HAP-1 (cell line): Measurements from ENCODE around the gene TLE4.

Source experiments
- DNase-seq, 2 experiments: peaks; one replicate each; pipeline ENCODE4 v3.0.0-alpha.2; 2016 to 2020; ENCODE audit warnings: low spot score in 2 of 2
- H3K27me3 ChIP-seq: fragments of 250-450 bp; sonication (Bioruptor Pico); 2 replicates; pipeline ENCODE4 v1.5.1; 2020; ENCODE audit warnings: low read depth, mild to moderate bottlenecking, moderate library complexity
- H3K36me3 ChIP-seq: fragments of 250-450 bp; sonication (Bioruptor Pico); replicated peaks from 2 replicates; pipeline ENCODE4 v1.5.1; 2020; ENCODE audit warnings: mild to moderate bottlenecking
- H3K4me1 ChIP-seq: fragments of 250-450 bp; sonication (Bioruptor Pico); 2 replicates; pipeline ENCODE4 v1.5.1; 2020; ENCODE audit warnings: mild to moderate bottlenecking
- H3K4me3 ChIP-seq: fragments of 250-450 bp; sonication (Bioruptor Pico); 2 replicates; pipeline ENCODE4 v1.5.1; 2020; ENCODE audit warnings: mild to moderate bottlenecking, moderate library complexity
- H3K9me3 ChIP-seq: fragments of 250-450 bp; sonication (Bioruptor Pico); 2 replicates; pipeline ENCODE4 v1.5.1; 2020; ENCODE audit warnings: mild to moderate bottlenecking, moderate library complexity
- in situ Hi-C: fragments of 300-500 bp; cut with MboI; formaldehyde crosslinking; loops from 3 replicates; pipeline ENCODE4 v1.14.3; 2020; ENCODE audit warnings: low sequenced_read_pairs, inconsistent platforms, mixed read lengths

TLE4 gene

GRCh38 chr9:79674052-79674777, 102.5 kb downstream of the TLE4 start:
- in situ Hi-C loops: no loop called here
- H3K4me3 ChIP-seq: no peak overlapping the region
- no peaks in the 10 kb centered on the region for H3K9me3 ChIP-seq
- H3K4me1 ChIP-seq: peaks cover 17% of the 10 kb centered on the region
- no peaks in the 10 kb centered on the region for H3K27me3 ChIP-seq
- no peaks in the 10 kb centered on the region for H3K36me3 ChIP-seq
- DNase-seq: no peak

- in situ Hi-C loops: no loop called here
- H3K9me3 ChIP-seq: no peaks in the 10 kb centered on the region
- no peaks in the 10 kb centered on the region for H3K27me3 ChIP-seq
- no peak overlapping the region for H3K4me3 ChIP-seq
- H3K36me3 ChIP-seq: no peaks in the 10 kb centered on the region
- no peak for DNase-seq
- peaks cover 6% of the 10 kb centered on the region for H3K4me1 ChIP-seq
Observed at GRCh38 chr9:79681576-79681975, 109.8 kb downstream of the TLE4 start.

GRCh38 chr9:79682076-79682736, 110.4 kb downstream of the TLE4 start:
- H3K9me3 ChIP-seq: no peaks in the 10 kb centered on the region
- H3K36me3 ChIP-seq: no peaks in the 10 kb centered on the region
- DNase-seq: no peak
- in situ Hi-C loops: no loop called here
- peaks cover 6% of the 10 kb centered on the region for H3K4me1 ChIP-seq
- no peaks in the 10 kb centered on the region for H3K27me3 ChIP-seq
- no peak overlapping the region for H3K4me3 ChIP-seq

- in situ Hi-C loops: no loop called here
- Histone ChIP-seq H3K9me3 (no peaks in the 10 kb centered on the region), H3K36me3 (no peaks in the 10 kb centered on the region), H3K4me1 (peaks cover 6% of the 10 kb centered on the region), H3K27me3 (no peaks in the 10 kb centered on the region), H3K4me3 (no peak overlapping the region)
- DNase-seq: no peak
Observed at GRCh38 chr9:79684059-79684458, 112.3 kb downstream of the TLE4 start.

GRCh38 chr9:79684711-79685575, 113.2 kb downstream of the TLE4 start:
- DNase-seq: no peak
- no peaks in the 10 kb centered on the region for H3K27me3 ChIP-seq
- no peaks in the 10 kb centered on the region for H3K9me3 ChIP-seq
- peaks cover 6% of the 10 kb centered on the region for H3K4me1 ChIP-seq
- in situ Hi-C loops: no loop called here
- no peak overlapping the region for H3K4me3 ChIP-seq
- no peaks in the 10 kb centered on the region for H3K36me3 ChIP-seq

- no peaks in the 10 kb centered on the region for H3K27me3 ChIP-seq
- DNase-seq: no peak
- no peaks in the 10 kb centered on the region for H3K9me3 ChIP-seq
- peaks cover 6% of the 10 kb centered on the region for H3K4me1 ChIP-seq
- no peaks in the 10 kb centered on the region for H3K36me3 ChIP-seq
- H3K4me3 ChIP-seq: no peak overlapping the region
- in situ Hi-C loops: no loop called here
Observed at GRCh38 chr9:79685577-79685976, 113.8 kb downstream of the TLE4 start.

GRCh38 chr9:79686381-79687130, 114.8 kb downstream of the TLE4 start:
- H3K4me3 ChIP-seq: no peak overlapping the region
- no peaks in the 10 kb centered on the region for H3K27me3 ChIP-seq
- peaks cover 6% of the 10 kb centered on the region for H3K4me1 ChIP-seq
- no peak for DNase-seq
- in situ Hi-C loops: no loop called here
- H3K9me3 ChIP-seq: no peaks in the 10 kb centered on the region
- no peaks in the 10 kb centered on the region for H3K36me3 ChIP-seq

- DNase-seq: no peak
- no peak overlapping the region for H3K4me3 ChIP-seq
- H3K9me3 ChIP-seq: no peaks in the 10 kb centered on the region
- H3K4me1 ChIP-seq: peaks cover 6% of the 10 kb centered on the region
- H3K27me3 ChIP-seq: no peaks in the 10 kb centered on the region
- no peaks in the 10 kb centered on the region for H3K36me3 ChIP-seq
- in situ Hi-C loops: no loop called here
Observed at GRCh38 chr9:79687131-79687447, 115.3 kb downstream of the TLE4 start.

- Histone ChIP-seq H3K9me3 (no peaks in the 10 kb centered on the region), H3K27me3 (no peaks in the 10 kb centered on the region), H3K36me3 (no peaks in the 10 kb centered on the region), H3K4me1 (peaks cover 6% of the 10 kb centered on the region), H3K4me3 (no peak overlapping the region)
- no peak for DNase-seq
- in situ Hi-C loops: no loop called here
Observed at GRCh38 chr9:79688363-79688762, 116.6 kb downstream of the TLE4 start.

- Histone ChIP-seq H3K36me3 (no peaks in the 10 kb centered on the region), H3K9me3 (no peaks in the 10 kb centered on the region), H3K4me1 (peaks cover 6% of the 10 kb centered on the region), H3K27me3 (no peaks in the 10 kb centered on the region), H3K4me3 (no peak overlapping the region)
- in situ Hi-C loops: no loop called here
- no peak for DNase-seq
Observed at GRCh38 chr9:79689576-79689975, 117.8 kb downstream of the TLE4 start.

GRCh38 chr9:79691496-79691895, 119.7 kb downstream of the TLE4 start:
- no peak overlapping the region for H3K4me3 ChIP-seq
- in situ Hi-C loops: no loop called here
- H3K9me3 ChIP-seq: no peaks in the 10 kb centered on the region
- H3K36me3 ChIP-seq: no peaks in the 10 kb centered on the region
- no peaks in the 10 kb centered on the region for H3K27me3 ChIP-seq
- H3K4me1 ChIP-seq: peaks cover under 1% of the 10 kb centered on the region
- DNase-seq: no peak

GRCh38 chr9:79692857-79693571, 121.2 kb downstream of the TLE4 start:
- DNase-seq: no peak
- no peaks in the 10 kb centered on the region; the same call in 1 of the 2 replicates for H3K27me3 ChIP-seq
- no peaks in the 10 kb centered on the region for H3K36me3 ChIP-seq
- no peak overlapping the region for H3K4me3 ChIP-seq
- in situ Hi-C loops: no loop called here
- no peaks in the 10 kb centered on the region for H3K9me3 ChIP-seq
- H3K4me1 ChIP-seq: peaks cover 3% of the 10 kb centered on the region

- H3K4me3 ChIP-seq: no peak overlapping the region
- H3K27me3 ChIP-seq: no peaks in the 10 kb centered on the region; the same call in 1 of the 2 replicates
- in situ Hi-C loops: no loop called here
- no peaks in the 10 kb centered on the region for H3K36me3 ChIP-seq
- H3K4me1 ChIP-seq: peaks cover 3% of the 10 kb centered on the region
- no peaks in the 10 kb centered on the region for H3K9me3 ChIP-seq
- no peak for DNase-seq
Observed at GRCh38 chr9:79693750-79694149, 122.0 kb downstream of the TLE4 start.
